GM23338 (cell line): ENCODE results near the gene MRM2. TPM values are rescaled to one million over a fixed set of nuclear protein-coding genes. Genes with fewer than 3 reads are reported as not detected.

Source experiments
- ATAC-seq: fragments of 200-7000 bp; cut with Tn5 transposase; 3 replicates; pipeline ENCODE4 v1.9.1; 2020
- DNase-seq: peaks from one replicate; pipeline ENCODE4 v3.0.0-alpha.2; 2015; ENCODE audit warnings: low spot score
- H2AFZ ChIP-seq: fragments of 200-600 bp; sonication (generic); 2 replicates; pipeline ENCODE4 v1.8.0; 2016; ENCODE audit warnings: antibody characterized with exemption, mild to moderate bottlenecking, moderate library complexity
- H3F3A ChIP-seq: fragments of 200-600 bp; sonication (generic); replicated peaks from 2 replicates; pipeline ENCODE4 v1.8.0; 2017; ENCODE audit warnings: antibody characterized with exemption, mixed run types, low read depth
- H3K27ac ChIP-seq: fragments of 200-600 bp; sonication (generic); 2 replicates; pipeline ENCODE4 v1.6.1; 2016; ENCODE audit warnings: low read depth
- H3K27me3 ChIP-seq: fragments of 200-600 bp; sonication (generic); 2 replicates; pipeline ENCODE4 v1.8.0; 2016; ENCODE audit warnings: mild to moderate bottlenecking, mixed run types, moderate library complexity; ENCODE audit not compliant: insufficient read depth
- H3K36me3 ChIP-seq: fragments of 200-600 bp; sonication (generic); 2 replicates; pipeline ENCODE4 v1.8.0; 2016; ENCODE audit warnings: mild to moderate bottlenecking; ENCODE audit not compliant: insufficient read depth
- H3K4me1 ChIP-seq: fragments of 200-600 bp; sonication (generic); 2 replicates; pipeline ENCODE4 v1.8.0; 2016; ENCODE audit warnings: mild to moderate bottlenecking, moderate library complexity; ENCODE audit not compliant: insufficient read depth
- H3K4me2 ChIP-seq: fragments of 200-600 bp; sonication (generic); 2 replicates; pipeline ENCODE4 v1.7.1; 2017; ENCODE audit warnings: mixed run types
- H3K4me3 ChIP-seq: fragments of 200-600 bp; sonication (generic); 2 replicates; pipeline ENCODE4 v1.6.1; 2016; ENCODE audit warnings: mixed run types
- H3K79me2 ChIP-seq: fragments of 200-600 bp; sonication (generic); replicated peaks from 2 replicates; pipeline ENCODE4 v1.8.0; 2017; ENCODE audit warnings: mild to moderate bottlenecking; ENCODE audit not compliant: insufficient read depth
- H3K9me2 ChIP-seq: fragments of 200-600 bp; sonication (generic); 2 replicates; pipeline ENCODE4 v1.8.0; 2017; ENCODE audit not compliant: insufficient read depth
- H4K20me1 ChIP-seq: fragments of 200-600 bp; sonication (generic); replicated peaks from 2 replicates; pipeline ENCODE4 v1.8.0; 2017; ENCODE audit warnings: mild to moderate bottlenecking; ENCODE audit not compliant: insufficient read depth
- H3K27ac Mint-ChIP-seq: 2 replicates; pipeline ENCODE4 v1.8.0; 2020; ENCODE audit warnings: inconsistent platforms, mild to moderate bottlenecking, moderate library complexity, mixed read lengths
- H3K27me3 Mint-ChIP-seq: 3 replicates; pipeline ENCODE4 v1.8.0; 2022; ENCODE audit warnings: low read depth, mild to moderate bottlenecking, moderate library complexity, mixed read lengths, inconsistent platforms; ENCODE audit not compliant: insufficient read depth, poor library complexity
- H3K36me3 Mint-ChIP-seq: 3 replicates; pipeline ENCODE4 v1.8.0; 2021; ENCODE audit warnings: low read depth, mild to moderate bottlenecking, inconsistent platforms, moderate library complexity, mixed read lengths
- H3K4me1 Mint-ChIP-seq: 3 replicates; pipeline ENCODE4 v1.8.0; 2020; ENCODE audit warnings: mild to moderate bottlenecking, inconsistent platforms, mixed read lengths
- H3K4me3 Mint-ChIP-seq: 3 replicates; pipeline ENCODE4 v1.8.0; 2021; ENCODE audit warnings: moderate library complexity, mild to moderate bottlenecking, inconsistent platforms, mixed read lengths
- H3K9me3 Mint-ChIP-seq: 3 replicates; pipeline ENCODE4 v1.8.0; 2020; ENCODE audit warnings: moderate library complexity, mild to moderate bottlenecking, inconsistent platforms, mixed read lengths
- CREB1 ChIP-seq: fragments of 250-450 bp; sonication (Bioruptor Pico); IDR thresholded peaks from 2 replicates; pipeline ENCODE4 v1.5.0; 2020; ENCODE audit warnings: low read depth, mild to moderate bottlenecking, moderate library complexity
- CTCF ChIP-seq, 2 experiments: fragments of 200-600 bp in 1 of 2; sonication (generic) in 1 of 2; conservative IDR thresholded peaks; 2 replicates each; pipeline versions ENCODE4 v1.5.1 to v1.6.1; 2016 to 2017; ENCODE audit warnings: antibody characterized with exemption in 2 of 2, low read depth in 2 of 2, mild to moderate bottlenecking in 2 of 2, moderate library complexity in 1 of 2
- EZH2 ChIP-seq: fragments of 200-600 bp; sonication (generic); IDR thresholded peaks from one replicate; pipeline ENCODE4 v1.8.0; 2017; ENCODE audit warnings: antibody characterized with exemption, mild to moderate bottlenecking, low read depth; ENCODE audit not compliant: unreplicated experiment
- EZH2phosphoT487 ChIP-seq: fragments of 200-600 bp; sonication (generic); IDR thresholded peaks from one replicate; pipeline ENCODE4 v1.8.1; 2018; ENCODE audit warnings: antibody characterized with exemption; ENCODE audit not compliant: unreplicated experiment
- JUNB ChIP-seq: IDR thresholded peaks from one replicate; pipeline ENCODE4 v1.6.1; 2016; ENCODE audit warnings: antibody characterized with exemption; ENCODE audit not compliant: unreplicated experiment
- NANOG ChIP-seq: IDR thresholded peaks from 2 replicates; pipeline ENCODE4 v1.6.1; 2016; ENCODE audit warnings: antibody characterized with exemption, borderline replicate concordance
- POLR2AphosphoS5 ChIP-seq: IDR thresholded peaks from 2 replicates; pipeline ENCODE4 v1.6.1; 2016; ENCODE audit warnings: antibody characterized with exemption, low read depth
- STAT1 ChIP-seq: IDR thresholded peaks from one replicate; pipeline ENCODE4 v1.6.1; 2016; ENCODE audit warnings: antibody characterized with exemption; ENCODE audit not compliant: unreplicated experiment
- ZNF114 ChIP-seq: fragments of 250-450 bp; sonication (Bioruptor Pico); IDR thresholded peaks from 2 replicates; pipeline ENCODE4 v1.5.0; 2020; ENCODE audit warnings: mild to moderate bottlenecking, moderate library complexity
- ZNF331 ChIP-seq: fragments of 250-450 bp; sonication (Bioruptor Pico); IDR thresholded peaks from 2 replicates; pipeline ENCODE4 v1.5.0; 2020; ENCODE audit warnings: low read depth, mild to moderate bottlenecking, moderate library complexity
- polyA plus RNA-seq: library from polyadenylated mRNA; unstranded; fragments of >200 nt; fragmentation: Nextera tagmentation; extraction: Ambion mirVana; gene quantifications from 2 replicates; pipeline ENCODE4 v1.2.1, GENCODE V29; 2016
- total RNA-seq: library from RNA; depleted of rRNA; stranded (reverse); fragments of >200 nt; shearing (Covaris generic); gene quantifications from 2 replicates; pipeline ENCODE4 v1.2.3, GENCODE V29; 2014
- TF ChIP-seq, protein P1 (sequence below): fragments of 250-450 bp; sonication (Bioruptor Pico); IDR thresholded peaks from 2 replicates; pipeline ENCODE4 v1.5.0; 2020; ENCODE audit warnings: mild to moderate bottlenecking, moderate library complexity
- TF ChIP-seq, protein P2 (sequence below): IDR thresholded peaks from 2 replicates; pipeline ENCODE4 v1.6.1; 2016; ENCODE audit warnings: antibody characterized with exemption
- TF ChIP-seq, protein P3 (sequence below): IDR thresholded peaks from one replicate; pipeline ENCODE4 v1.6.1; 2018; ENCODE audit warnings: antibody characterized with exemption; ENCODE audit not compliant: unreplicated experiment

Gene MRM2
- total and polyA plus RNA-seq, 2 experiments from 2014 or later, result 30.0 to 37.8 TPM

GRCh38 chr7:2186166-2186565 lies 55.8 kb downstream of the MRM2 start:
- Mint-ChIP-seq H3K27ac (no peak overlapping the region), H3K9me3 (peaks cover 4% of the 10 kb centered on the region; the same call in 2 of the 3 replicates), H3K36me3 (peaks cover 62% of the 10 kb centered on the region), H3K4me3 (no peak overlapping the region), H3K4me1 (no peaks in the 10 kb centered on the region), H3K27me3 (peaks cover 2% of the 10 kb centered on the region)
- Histone ChIP-seq H3K4me1 (no peaks in the 10 kb centered on the region), H3K4me3 (no peak overlapping the region), H3K79me2 (peaks cover 29% of the 10 kb centered on the region), H4K20me1 (peaks cover under 1% of the 10 kb centered on the region), H2AFZ (no peak overlapping the region), H3K27ac (no peak overlapping the region), H3K27me3 (no peaks in the 10 kb centered on the region), H3K4me2 (no peak overlapping the region), H3K36me3 (no peaks in the 10 kb centered on the region; the same call in 1 of the 2 replicates), H3F3A (no peaks in the 10 kb centered on the region), H3K9me2 (no peaks in the 10 kb centered on the region; the same call in 1 of the 2 replicates)
- TF ChIP-seq STAT1 (no peak), JUNB (no peak), NANOG (no peak), EZH2phosphoT487 (no peak), CTCF (conservative IDR thresholded peaks at IDR 0.05; ENCODE audit: low read depth in 2 of 2) (no peak), CREB1 (CRISPR knock-in tag) (no peak), ZNF331 (CRISPR knock-in tag) (no peak), EZH2 (no peak), POLR2AphosphoS5 (no peak), ZNF114 (CRISPR knock-in tag) (no peak)
- TF ChIP-seq, protein P1, sequence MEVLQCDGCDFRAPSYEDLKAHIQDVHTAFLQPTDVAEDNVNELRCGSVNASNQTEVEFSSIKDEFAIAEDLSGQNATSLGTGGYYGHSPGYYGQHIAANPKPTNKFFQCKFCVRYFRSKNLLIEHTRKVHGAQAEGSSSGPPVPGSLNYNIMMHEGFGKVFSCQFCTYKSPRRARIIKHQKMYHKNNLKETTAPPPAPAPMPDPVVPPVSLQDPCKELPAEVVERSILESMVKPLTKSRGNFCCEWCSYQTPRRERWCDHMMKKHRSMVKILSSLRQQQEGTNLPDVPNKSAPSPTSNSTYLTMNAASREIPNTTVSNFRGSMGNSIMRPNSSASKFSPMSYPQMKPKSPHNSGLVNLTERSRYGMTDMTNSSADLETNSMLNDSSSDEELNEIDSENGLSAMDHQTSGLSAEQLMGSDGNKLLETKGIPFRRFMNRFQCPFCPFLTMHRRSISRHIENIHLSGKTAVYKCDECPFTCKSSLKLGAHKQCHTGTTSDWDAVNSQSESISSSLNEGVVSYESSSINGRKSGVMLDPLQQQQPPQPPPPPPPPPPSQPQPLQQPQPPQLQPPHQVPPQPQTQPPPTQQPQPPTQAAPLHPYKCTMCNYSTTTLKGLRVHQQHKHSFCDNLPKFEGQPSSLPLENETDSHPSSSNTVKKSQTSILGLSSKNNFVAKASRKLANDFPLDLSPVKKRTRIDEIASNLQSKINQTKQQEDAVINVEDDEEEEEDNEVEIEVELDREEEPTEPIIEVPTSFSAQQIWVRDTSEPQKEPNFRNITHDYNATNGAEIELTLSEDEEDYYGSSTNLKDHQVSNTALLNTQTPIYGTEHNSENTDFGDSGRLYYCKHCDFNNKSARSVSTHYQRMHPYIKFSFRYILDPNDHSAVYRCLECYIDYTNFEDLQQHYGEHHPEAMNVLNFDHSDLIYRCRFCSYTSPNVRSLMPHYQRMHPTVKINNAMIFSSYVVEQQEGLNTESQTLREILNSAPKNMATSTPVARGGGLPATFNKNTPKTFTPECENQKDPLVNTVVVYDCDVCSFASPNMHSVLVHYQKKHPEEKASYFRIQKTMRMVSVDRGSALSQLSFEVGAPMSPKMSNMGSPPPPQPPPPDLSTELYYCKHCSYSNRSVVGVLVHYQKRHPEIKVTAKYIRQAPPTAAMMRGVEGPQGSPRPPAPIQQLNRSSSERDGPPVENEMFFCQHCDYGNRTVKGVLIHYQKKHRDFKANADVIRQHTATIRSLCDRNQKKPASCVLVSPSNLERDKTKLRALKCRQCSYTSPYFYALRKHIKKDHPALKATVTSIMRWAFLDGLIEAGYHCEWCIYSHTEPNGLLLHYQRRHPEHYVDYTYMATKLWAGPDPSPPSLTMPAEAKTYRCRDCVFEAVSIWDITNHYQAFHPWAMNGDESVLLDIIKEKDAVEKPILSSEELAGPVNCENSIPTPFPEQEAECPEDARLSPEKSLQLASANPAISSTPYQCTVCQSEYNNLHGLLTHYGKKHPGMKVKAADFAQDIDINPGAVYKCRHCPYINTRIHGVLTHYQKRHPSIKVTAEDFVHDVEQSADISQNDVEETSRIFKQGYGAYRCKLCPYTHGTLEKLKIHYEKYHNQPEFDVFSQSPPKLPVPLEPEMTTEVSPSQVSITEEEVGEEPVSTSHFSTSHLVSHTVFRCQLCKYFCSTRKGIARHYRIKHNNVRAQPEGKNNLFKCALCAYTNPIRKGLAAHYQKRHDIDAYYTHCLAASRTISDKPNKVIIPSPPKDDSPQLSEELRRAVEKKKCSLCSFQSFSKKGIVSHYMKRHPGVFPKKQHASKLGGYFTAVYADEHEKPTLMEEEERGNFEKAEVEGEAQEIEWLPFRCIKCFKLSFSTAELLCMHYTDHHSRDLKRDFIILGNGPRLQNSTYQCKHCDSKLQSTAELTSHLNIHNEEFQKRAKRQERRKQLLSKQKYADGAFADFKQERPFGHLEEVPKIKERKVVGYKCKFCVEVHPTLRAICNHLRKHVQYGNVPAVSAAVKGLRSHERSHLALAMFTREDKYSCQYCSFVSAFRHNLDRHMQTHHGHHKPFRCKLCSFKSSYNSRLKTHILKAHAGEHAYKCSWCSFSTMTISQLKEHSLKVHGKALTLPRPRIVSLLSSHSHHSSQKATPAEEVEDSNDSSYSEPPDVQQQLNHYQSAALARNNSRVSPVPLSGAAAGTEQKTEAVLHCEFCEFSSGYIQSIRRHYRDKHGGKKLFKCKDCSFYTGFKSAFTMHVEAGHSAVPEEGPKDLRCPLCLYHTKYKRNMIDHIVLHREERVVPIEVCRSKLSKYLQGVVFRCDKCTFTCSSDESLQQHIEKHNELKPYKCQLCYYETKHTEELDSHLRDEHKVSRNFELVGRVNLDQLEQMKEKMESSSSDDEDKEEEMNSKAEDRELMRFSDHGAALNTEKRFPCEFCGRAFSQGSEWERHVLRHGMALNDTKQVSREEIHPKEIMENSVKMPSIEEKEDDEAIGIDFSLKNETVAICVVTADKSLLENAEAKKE (CRISPR knock-in tag), result no peak
- TF ChIP-seq, protein P2, sequence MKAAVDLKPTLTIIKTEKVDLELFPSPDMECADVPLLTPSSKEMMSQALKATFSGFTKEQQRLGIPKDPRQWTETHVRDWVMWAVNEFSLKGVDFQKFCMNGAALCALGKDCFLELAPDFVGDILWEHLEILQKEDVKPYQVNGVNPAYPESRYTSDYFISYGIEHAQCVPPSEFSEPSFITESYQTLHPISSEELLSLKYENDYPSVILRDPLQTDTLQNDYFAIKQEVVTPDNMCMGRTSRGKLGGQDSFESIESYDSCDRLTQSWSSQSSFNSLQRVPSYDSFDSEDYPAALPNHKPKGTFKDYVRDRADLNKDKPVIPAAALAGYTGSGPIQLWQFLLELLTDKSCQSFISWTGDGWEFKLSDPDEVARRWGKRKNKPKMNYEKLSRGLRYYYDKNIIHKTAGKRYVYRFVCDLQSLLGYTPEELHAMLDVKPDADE, result no peak
- TF ChIP-seq, protein P3, sequence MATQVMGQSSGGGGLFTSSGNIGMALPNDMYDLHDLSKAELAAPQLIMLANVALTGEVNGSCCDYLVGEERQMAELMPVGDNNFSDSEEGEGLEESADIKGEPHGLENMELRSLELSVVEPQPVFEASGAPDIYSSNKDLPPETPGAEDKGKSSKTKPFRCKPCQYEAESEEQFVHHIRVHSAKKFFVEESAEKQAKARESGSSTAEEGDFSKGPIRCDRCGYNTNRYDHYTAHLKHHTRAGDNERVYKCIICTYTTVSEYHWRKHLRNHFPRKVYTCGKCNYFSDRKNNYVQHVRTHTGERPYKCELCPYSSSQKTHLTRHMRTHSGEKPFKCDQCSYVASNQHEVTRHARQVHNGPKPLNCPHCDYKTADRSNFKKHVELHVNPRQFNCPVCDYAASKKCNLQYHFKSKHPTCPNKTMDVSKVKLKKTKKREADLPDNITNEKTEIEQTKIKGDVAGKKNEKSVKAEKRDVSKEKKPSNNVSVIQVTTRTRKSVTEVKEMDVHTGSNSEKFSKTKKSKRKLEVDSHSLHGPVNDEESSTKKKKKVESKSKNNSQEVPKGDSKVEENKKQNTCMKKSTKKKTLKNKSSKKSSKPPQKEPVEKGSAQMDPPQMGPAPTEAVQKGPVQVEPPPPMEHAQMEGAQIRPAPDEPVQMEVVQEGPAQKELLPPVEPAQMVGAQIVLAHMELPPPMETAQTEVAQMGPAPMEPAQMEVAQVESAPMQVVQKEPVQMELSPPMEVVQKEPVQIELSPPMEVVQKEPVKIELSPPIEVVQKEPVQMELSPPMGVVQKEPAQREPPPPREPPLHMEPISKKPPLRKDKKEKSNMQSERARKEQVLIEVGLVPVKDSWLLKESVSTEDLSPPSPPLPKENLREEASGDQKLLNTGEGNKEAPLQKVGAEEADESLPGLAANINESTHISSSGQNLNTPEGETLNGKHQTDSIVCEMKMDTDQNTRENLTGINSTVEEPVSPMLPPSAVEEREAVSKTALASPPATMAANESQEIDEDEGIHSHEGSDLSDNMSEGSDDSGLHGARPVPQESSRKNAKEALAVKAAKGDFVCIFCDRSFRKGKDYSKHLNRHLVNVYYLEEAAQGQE, result no peak
- no peak for DNase-seq
- ATAC-seq, result no peak
